B cell (primary cell): ENCODE measurements around the gene PTPRN2.

Experiments used
- CTCF ChIP-seq: fragments of 200-600 bp; IDR thresholded peaks from one replicate; pipeline ENCODE4 v1.8.0; 2022; ENCODE audit warnings: antibody characterized with exemption, mild to moderate bottlenecking
- EZH2 ChIP-seq: IDR thresholded peaks from 2 replicates; pipeline ENCODE4 v1.6.1; 2012; ENCODE audit warnings: borderline replicate concordance, low read depth, mild to moderate bottlenecking, moderate library complexity, low read length; ENCODE audit not compliant: insufficient read depth, poor library complexity, severe bottlenecking

GRCh38 chr7:157739650-157740049, 848.0 kb downstream of the PTPRN2 start:
- no peak for TF ChIP-seq CTCF
- no peak for TF ChIP-seq EZH2
